ENCODE results near the gene FZR1.
A peak's percentile ranks its signal among the peaks of the same experiment; 100 is the strongest.

DNA sequence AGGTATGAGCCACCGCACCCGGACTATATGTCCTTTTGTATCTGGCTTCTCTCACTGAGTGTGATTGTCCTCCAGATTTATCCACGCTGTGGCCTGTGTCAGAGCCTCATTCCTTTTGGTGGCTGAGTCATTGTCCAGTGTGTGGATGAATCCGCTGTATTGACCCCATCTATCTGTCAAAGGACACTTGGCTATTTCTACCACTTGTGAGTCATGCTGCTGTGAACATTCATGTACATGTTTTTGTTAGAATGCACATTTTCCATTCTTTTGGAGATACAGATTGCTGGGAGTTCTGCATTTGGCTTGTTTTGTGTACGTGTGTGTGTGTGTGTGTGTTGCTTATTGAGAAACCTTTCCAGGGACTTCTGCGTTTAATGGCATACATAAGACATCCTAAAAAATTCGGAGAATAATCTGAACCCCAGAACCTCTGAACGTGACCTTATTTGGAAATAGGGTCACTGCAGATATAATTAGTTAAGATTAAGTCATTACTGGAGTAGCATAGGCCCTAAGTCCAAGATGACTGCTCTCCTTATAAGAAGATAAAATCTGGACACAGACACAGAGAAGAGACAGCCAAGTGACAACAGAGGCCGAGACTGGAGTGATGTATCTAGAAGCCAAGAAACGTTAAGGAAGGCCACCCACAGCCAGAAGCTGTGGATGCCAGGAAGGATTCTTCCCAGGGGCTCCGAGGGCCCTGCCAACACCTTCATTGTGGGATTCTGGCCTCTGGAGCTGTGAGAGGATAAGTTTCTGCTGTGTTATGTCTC lies 74.2 kb downstream of the FZR1 start:
- TF ChIP-seq CTCF (IDR thresholded peaks at IDR 0.05) (no peak), POLR2A (IDR thresholded peaks at IDR 0.05) (no peak), POLR2AphosphoS5 (IDR thresholded peaks at IDR 0.05) (peak in 2 of 3 donors; percentile 37 to 47)

All from transverse colon (tissue), 4 donors.